ENCODE measurements around the gene SCYL2. TPM values are rescaled to one million over a fixed set of nuclear protein-coding genes. Genes with fewer than 3 reads are reported as not detected.

The SCYL2 gene
- total RNA-seq, 2 experiments from 2014 or later = 37.5 to 40.8 TPM

GRCh38 chr12:100382338-100382737 lies 115.4 kb downstream of the SCYL2 start:
- H3K4me3 Mint-ChIP-seq = no peak overlapping the region
- H3K4me1 ChIP-seq (ENCODE audit: insufficient read depth, low read length) = no peaks in the 10 kb centered on the region
- H3K9me3 ChIP-seq (ENCODE audit: control insufficient read depth in 1 of 2, insufficient read depth in 1 of 2, low read length in 2 of 2) = no peaks in the 10 kb centered on the region
- ChIA-PET POLR2A (no interaction called here), CTCF (no interaction called here)
- H3K36me3 ChIP-seq (ENCODE audit: insufficient read depth, low read length) = no peaks in the 10 kb centered on the region
- no peak overlapping the region for H3K27ac Mint-ChIP-seq
- no peak overlapping the region for H3K27ac ChIP-seq (ENCODE audit: low read depth in 1 of 2, low read length in 2 of 2)
- DNase-seq (no peak), ATAC-seq (ENCODE audit: poor library complexity) (no peak)
- H3K27me3 Mint-ChIP-seq = peaks cover 3% of the 10 kb centered on the region
- no peaks in the 10 kb centered on the region for H3K9me3 Mint-ChIP-seq
- TF ChIP-seq, protein P1, sequence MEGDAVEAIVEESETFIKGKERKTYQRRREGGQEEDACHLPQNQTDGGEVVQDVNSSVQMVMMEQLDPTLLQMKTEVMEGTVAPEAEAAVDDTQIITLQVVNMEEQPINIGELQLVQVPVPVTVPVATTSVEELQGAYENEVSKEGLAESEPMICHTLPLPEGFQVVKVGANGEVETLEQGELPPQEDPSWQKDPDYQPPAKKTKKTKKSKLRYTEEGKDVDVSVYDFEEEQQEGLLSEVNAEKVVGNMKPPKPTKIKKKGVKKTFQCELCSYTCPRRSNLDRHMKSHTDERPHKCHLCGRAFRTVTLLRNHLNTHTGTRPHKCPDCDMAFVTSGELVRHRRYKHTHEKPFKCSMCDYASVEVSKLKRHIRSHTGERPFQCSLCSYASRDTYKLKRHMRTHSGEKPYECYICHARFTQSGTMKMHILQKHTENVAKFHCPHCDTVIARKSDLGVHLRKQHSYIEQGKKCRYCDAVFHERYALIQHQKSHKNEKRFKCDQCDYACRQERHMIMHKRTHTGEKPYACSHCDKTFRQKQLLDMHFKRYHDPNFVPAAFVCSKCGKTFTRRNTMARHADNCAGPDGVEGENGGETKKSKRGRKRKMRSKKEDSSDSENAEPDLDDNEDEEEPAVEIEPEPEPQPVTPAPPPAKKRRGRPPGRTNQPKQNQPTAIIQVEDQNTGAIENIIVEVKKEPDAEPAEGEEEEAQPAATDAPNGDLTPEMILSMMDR (IDR thresholded peaks at IDR 0.05) = no peak
- no peak overlapping the region for H3K4me3 ChIP-seq (ENCODE audit: low read length)
- no peaks in the 10 kb centered on the region for H3K4me1 Mint-ChIP-seq (ENCODE audit: low read depth)
- intact Hi-C loops (cut with DNase I, micrococcal nuclease) = no loop called here
- H3K27me3 ChIP-seq (ENCODE audit: control insufficient read depth in 1 of 2, insufficient read depth in 2 of 2, low read length in 2 of 2) = no peaks in the 10 kb centered on the region
- no peaks in the 10 kb centered on the region for H3K36me3 Mint-ChIP-seq (ENCODE audit: low read depth)

DNA sequence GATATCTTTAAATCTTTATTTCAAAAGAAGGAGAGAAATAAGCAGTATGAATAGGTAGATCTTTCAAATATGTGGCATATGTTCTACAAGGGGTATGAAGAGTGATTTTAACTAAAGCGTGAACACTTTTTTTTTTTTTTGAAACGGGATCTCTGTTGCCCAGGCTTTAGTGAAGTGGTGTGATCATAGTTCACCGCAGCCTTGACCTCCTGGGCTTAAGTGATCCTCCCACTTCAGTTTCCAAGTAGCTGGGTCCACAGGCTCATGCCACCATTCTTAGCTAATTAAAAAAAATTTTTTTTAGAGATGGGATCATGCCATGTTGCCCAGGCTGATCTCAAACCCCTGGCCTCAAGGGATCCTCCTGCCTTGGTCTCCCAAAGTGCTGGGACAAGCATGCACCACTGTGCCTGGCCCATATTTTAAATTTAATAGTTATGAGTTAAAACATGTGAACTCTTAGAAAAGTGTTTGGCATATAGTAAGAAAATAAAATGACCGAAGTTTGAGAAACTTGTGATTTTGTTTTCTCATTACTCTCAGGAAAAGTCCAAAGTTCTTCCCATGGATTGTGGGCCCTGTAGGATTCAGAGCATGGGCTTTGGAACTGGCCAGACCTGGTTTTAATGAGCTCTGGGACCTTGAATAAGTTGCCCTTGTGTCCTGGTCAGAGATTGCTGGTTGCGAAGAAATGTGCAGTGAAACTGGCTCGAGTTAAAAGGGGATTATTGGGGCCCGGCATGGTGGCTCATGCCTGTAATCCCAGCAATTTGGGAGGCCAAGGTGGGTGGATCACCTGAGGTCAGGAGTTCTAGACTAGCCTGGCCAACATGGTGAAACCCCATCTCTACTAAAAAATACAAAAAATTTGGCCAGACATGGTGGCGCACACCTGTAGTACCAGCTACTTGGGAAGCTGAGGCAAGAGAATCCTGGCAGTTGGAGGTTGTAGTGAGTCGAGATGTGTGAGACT lies 116.9 kb downstream of the SCYL2 start:
- intact Hi-C loops (cut with DNase I, micrococcal nuclease) = no loop called here

GRCh38 chr12:100384559-100384935 lies 117.6 kb downstream of the SCYL2 start:
- Mint-ChIP-seq H3K4me3 (no peak overlapping the region), H3K36me3 (ENCODE audit: low read depth) (no peaks in the 10 kb centered on the region), H3K4me1 (ENCODE audit: low read depth) (no peaks in the 10 kb centered on the region), H3K27me3 (peaks cover 7% of the 10 kb centered on the region), H3K9me3 (no peaks in the 10 kb centered on the region), H3K27ac (no peak overlapping the region)
- H3K4me1 ChIP-seq (ENCODE audit: insufficient read depth, low read length) = no peaks in the 10 kb centered on the region
- ChIA-PET POLR2A (no interaction called here), CTCF (no interaction called here)
- ATAC-seq (ENCODE audit: poor library complexity) (no peak), DNase-seq (no peak)
- H3K27ac ChIP-seq (ENCODE audit: low read depth in 1 of 2, low read length in 2 of 2) = no peak overlapping the region
- H3K36me3 ChIP-seq (ENCODE audit: insufficient read depth, low read length) = no peaks in the 10 kb centered on the region
- H3K9me3 ChIP-seq (ENCODE audit: control insufficient read depth in 1 of 2, insufficient read depth in 1 of 2, low read length in 2 of 2) = no peaks in the 10 kb centered on the region
- intact Hi-C loops (cut with DNase I, micrococcal nuclease) = no loop called here
- TF ChIP-seq, protein P1 (IDR thresholded peaks at IDR 0.05) = no peak
- peaks cover 0 to 4% of the 10 kb centered on the region in 2 experiments for H3K27me3 ChIP-seq (ENCODE audit: control insufficient read depth in 1 of 2, insufficient read depth in 2 of 2, low read length in 2 of 2)
- H3K4me3 ChIP-seq (ENCODE audit: low read length) = no peak overlapping the region

More for the DNA sequence above, 116.9 kb downstream of the SCYL2 start:
- ATAC-seq (ENCODE audit: poor library complexity) = no peak
- no peaks in the 10 kb centered on the region for H3K4me1 Mint-ChIP-seq (ENCODE audit: low read depth)
- ChIA-PET CTCF (no interaction called here), POLR2A (interaction anchor here (0.7 kb wide), 1 partner anchor 52 kb away, joined by 3 read pairs; no protein-coding TSS in a partner anchor)
- H3K4me3 Mint-ChIP-seq = no peak overlapping the region
- peaks cover 7% of the 10 kb centered on the region for H3K27me3 Mint-ChIP-seq
- H3K4me3 ChIP-seq (ENCODE audit: low read length) = no peak overlapping the region
- no peak overlapping the region for H3K27ac Mint-ChIP-seq
- H3K36me3 Mint-ChIP-seq (ENCODE audit: low read depth) = no peaks in the 10 kb centered on the region
- H3K9me3 Mint-ChIP-seq = no peaks in the 10 kb centered on the region
- TF ChIP-seq, protein P1 (IDR thresholded peaks at IDR 0.05) = no peak
- H3K36me3 ChIP-seq (ENCODE audit: insufficient read depth, low read length) = no peaks in the 10 kb centered on the region
- H3K27me3 ChIP-seq (ENCODE audit: control insufficient read depth in 1 of 2, insufficient read depth in 2 of 2, low read length in 2 of 2) = peaks cover 0 to 1% of the 10 kb centered on the region in 2 experiments
- H3K4me1 ChIP-seq (ENCODE audit: insufficient read depth, low read length) = no peaks in the 10 kb centered on the region
- DNase-seq = no peak
- no peaks in the 10 kb centered on the region for H3K9me3 ChIP-seq (ENCODE audit: control insufficient read depth in 1 of 2, insufficient read depth in 1 of 2, low read length in 2 of 2)
- H3K27ac ChIP-seq (ENCODE audit: low read depth in 1 of 2, low read length in 2 of 2) = no peak overlapping the region

Data from CD4-positive, alpha-beta T cell (primary cell).